ENCODE measurements around the gene COMMD6. TPM values are rescaled to one million over a fixed set of nuclear protein-coding genes. Genes with fewer than 3 reads are reported as not detected.
A peak's percentile ranks its signal among the peaks of the same experiment; 100 is the strongest.

The COMMD6 gene
- total RNA-seq, 2 donors from 2014 or later, result 6.3 to 286 TPM

DNA sequence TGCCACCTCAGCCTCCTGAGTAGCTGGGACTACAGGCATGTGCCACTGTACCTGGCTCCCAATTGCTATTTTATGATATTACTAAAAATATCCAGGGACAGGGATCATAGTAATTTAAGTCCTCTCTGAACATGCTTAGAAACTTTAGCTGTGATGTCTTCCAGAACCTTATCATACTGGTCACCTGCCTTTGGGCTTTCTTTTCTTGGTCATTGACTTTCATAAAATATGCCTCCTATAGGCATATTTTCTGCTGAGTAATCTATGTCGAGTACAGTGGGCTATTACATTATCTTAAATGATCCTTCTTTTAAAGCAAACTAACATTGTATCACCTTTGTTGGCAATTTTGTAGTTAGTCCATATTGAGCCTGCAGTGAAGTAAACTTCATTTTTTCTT, 18.2 kb upstream of the COMMD6 start:
- Histone ChIP-seq H3K27me3 (no peaks in the 10 kb centered on the region), H3K4me1 (peaks cover 10% of the 10 kb centered on the region), H3K4me3 (no peak overlapping the region), H3K9me3 (no peaks in the 10 kb centered on the region), H3K27ac (no peak overlapping the region), H3K36me3 (replicated peaks in 1 of 2; ENCODE audit: insufficient read depth in 1 of 2, low read depth in 2 of 2) (peaks cover 0 to 2% of the 10 kb centered on the region in 2 donors)
- ATAC-seq (no peak), DNase-seq (no peak)
- 65 to 71% methylated on average over 1 of the region's 1 CpG for WGBS, 2 donors
- TF ChIP-seq POLR2A (IDR thresholded peaks at IDR 0.05) (no peak), CTCF (IDR thresholded peaks at IDR 0.05) (no peak)
- intact Hi-C loops (cut with DNase I), result no loop called here

- 98 to 99% methylated on average over 3 of the region's 3 CpGs for WGBS, 2 donors
- Histone ChIP-seq H3K4me1 (peaks cover 16% of the 10 kb centered on the region), H3K27me3 (no peaks in the 10 kb centered on the region), H3K36me3 (replicated peaks in 1 of 2; ENCODE audit: insufficient read depth in 1 of 2, low read depth in 2 of 2) (peaks cover 0 to 2% of the 10 kb centered on the region in 2 donors), H3K9me3 (no peaks in the 10 kb centered on the region), H3K4me3 (no peak overlapping the region), H3K27ac (no peak overlapping the region)
- TF ChIP-seq CTCF (IDR thresholded peaks at IDR 0.05), result no peak
- no peak for TF ChIP-seq POLR2A (IDR thresholded peaks at IDR 0.05)
- DNase-seq (no peak), ATAC-seq (no peak)
- intact Hi-C loops (cut with DNase I), result no loop called here
Observed at GRCh38 chr13:75554981-75555380, 17.3 kb upstream of the COMMD6 start.

GRCh38 chr13:75554464-75554863, 16.8 kb upstream of the COMMD6 start:
- Histone ChIP-seq H3K27me3 (no peaks in the 10 kb centered on the region), H3K27ac (no peak overlapping the region)
- ATAC-seq, result no peak

GRCh38 chr13:75550159-75550567, 12.5 kb upstream of the COMMD6 start:
- no peaks in the 10 kb centered on the region for H3K9me3 ChIP-seq
- no peak for TF ChIP-seq POLR2A (IDR thresholded peaks at IDR 0.05)
- no peak for TF ChIP-seq CTCF (IDR thresholded peaks at IDR 0.05)
- DNase-seq, result peak; percentile 25 to 41 (median 33)
- intact Hi-C loops (cut with DNase I), result no loop called here
- peaks cover 0 to 2% of the 10 kb centered on the region in 2 donors for H3K36me3 ChIP-seq (replicated peaks in 1 of 2; ENCODE audit: insufficient read depth in 1 of 2, low read depth in 2 of 2)
- no peaks in the 10 kb centered on the region for H3K27me3 ChIP-seq
- H3K4me1 ChIP-seq, result peaks cover 16% of the 10 kb centered on the region
- H3K4me3 ChIP-seq, result peak overlapping the region; percentile 60 to 76
- no peak for ATAC-seq
- peak overlapping the region; percentile 77 to 91 (median 85) for H3K27ac ChIP-seq
- WGBS, 2 donors, result 1% methylated on average over 10 of the region's 10 CpGs

More at GRCh38 chr13:75554464-75554863, 16.8 kb upstream of the COMMD6 start:
- Histone ChIP-seq H3K4me3 (no peak overlapping the region), H3K4me1 (peaks cover 16% of the 10 kb centered on the region), H3K9me3 (no peaks in the 10 kb centered on the region), H3K36me3 (replicated peaks in 1 of 2; ENCODE audit: insufficient read depth in 1 of 2, low read depth in 2 of 2) (peaks cover 0 to 2% of the 10 kb centered on the region in 2 donors)
- intact Hi-C loops (cut with DNase I), result no loop called here
- DNase-seq, result no peak
- TF ChIP-seq POLR2A (IDR thresholded peaks at IDR 0.05) (no peak), CTCF (IDR thresholded peaks at IDR 0.05) (no peak)
- WGBS, 2 donors, result 83 to 96% methylated on average over 1 of the region's 1 CpG

Measured in body of pancreas (tissue), 4 donors.